ENCODE measurements around the gene IFT81. TPM values are rescaled to one million over a fixed set of nuclear protein-coding genes. Genes with fewer than 3 reads are reported as not detected.
"Not testable (repeated sequence)": the region's sequence is repeated elsewhere in the genome, so short reads cannot be mapped to it uniquely, and the experiment has no call there.

The IFT81 gene
- total RNA-seq, 1 donor: 2.2 TPM

- H3K4me3 ChIP-seq (ENCODE audit: low read length): no peak overlapping the region
- no peaks in the 10 kb centered on the region for H3K9me3 ChIP-seq (ENCODE audit: low read depth, low read length)
- H3K27me3 ChIP-seq (ENCODE audit: insufficient read depth, low read length): no peaks in the 10 kb centered on the region
- H3K4me1 ChIP-seq (ENCODE audit: insufficient read depth, low read length): peaks cover 26% of the 10 kb centered on the region
Measured at GRCh38 chr12:110251381-110251780, 127.2 kb downstream of the IFT81 start.

GRCh38 chr12:110252716-110253115, 128.6 kb downstream of the IFT81 start:
- H3K4me3 ChIP-seq (ENCODE audit: low read length): no peak overlapping the region
- no peaks in the 10 kb centered on the region for H3K9me3 ChIP-seq (ENCODE audit: low read depth, low read length)
- H3K27me3 ChIP-seq (ENCODE audit: insufficient read depth, low read length): no peaks in the 10 kb centered on the region
- H3K4me1 ChIP-seq (ENCODE audit: insufficient read depth, low read length): peaks cover 39% of the 10 kb centered on the region

GRCh38 chr12:110253176-110253575, 129.0 kb downstream of the IFT81 start:
- no peak overlapping the region for H3K4me3 ChIP-seq (ENCODE audit: low read length)
- no peaks in the 10 kb centered on the region for H3K27me3 ChIP-seq (ENCODE audit: insufficient read depth, low read length)
- no peaks in the 10 kb centered on the region for H3K9me3 ChIP-seq (ENCODE audit: low read depth, low read length)
- H3K4me1 ChIP-seq (ENCODE audit: insufficient read depth, low read length): peaks cover 41% of the 10 kb centered on the region

DNA sequence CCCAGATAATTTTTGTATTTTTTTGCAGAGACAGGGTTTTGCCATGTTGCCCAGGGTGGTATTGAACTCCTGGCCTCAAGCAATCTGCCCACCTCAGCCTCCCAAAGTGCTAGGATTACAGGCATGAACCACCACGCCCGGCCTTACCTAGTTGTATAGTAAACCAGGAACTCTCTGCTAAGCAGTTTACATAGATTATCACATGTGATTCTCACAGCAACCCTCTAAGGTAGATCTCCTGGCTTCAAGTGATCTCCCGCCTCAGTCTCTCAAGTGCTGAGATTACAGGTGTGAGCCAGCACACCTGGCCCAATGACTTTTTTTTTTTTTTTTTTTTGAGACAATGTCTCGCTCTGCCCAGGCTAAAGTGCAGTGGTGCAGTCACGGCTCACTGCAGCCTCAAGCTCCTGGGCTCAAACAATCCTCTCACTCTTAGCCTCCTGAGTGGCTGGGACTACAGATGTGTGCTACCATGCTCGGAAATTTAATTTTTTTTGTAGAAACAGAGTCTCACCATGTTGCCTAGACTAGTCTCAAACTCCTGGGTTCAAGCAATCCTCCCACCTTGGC, 130.9 kb downstream of the IFT81 start:
- peaks cover 34% of the 10 kb centered on the region for H3K4me1 ChIP-seq (ENCODE audit: insufficient read depth, low read length)
- H3K27me3 ChIP-seq (ENCODE audit: insufficient read depth, low read length): no peaks in the 10 kb centered on the region
- H3K4me3 ChIP-seq (ENCODE audit: low read length): no peak overlapping the region
- H3K9me3 ChIP-seq (ENCODE audit: low read depth, low read length): no peaks in the 10 kb centered on the region

DNA sequence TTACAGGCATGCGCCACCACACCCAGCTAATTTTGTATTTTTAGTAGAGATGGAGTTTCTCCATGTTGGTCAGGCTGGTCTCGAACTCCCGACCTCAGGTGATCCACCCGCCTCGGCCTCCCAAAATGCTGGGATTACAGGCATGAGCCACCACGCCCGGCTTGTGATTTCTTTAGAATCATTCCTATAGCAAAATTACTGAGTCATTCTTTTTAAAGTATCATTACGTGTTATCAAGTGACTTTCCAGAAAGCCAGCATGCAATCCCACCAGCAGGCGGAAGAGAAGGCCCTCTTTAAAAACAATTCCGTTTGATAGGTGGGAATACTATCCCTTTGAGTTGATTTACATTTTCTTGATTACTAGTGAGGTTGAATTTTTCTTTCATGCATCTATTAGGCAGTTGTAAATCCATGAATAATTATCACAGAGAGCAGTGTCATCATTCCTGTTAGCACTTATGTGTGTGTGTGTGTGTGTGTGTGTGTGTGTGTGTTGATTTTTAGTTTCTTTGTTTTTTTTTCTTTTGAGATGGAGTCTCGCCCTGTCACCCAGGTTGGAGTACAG, 131.8 kb downstream of the IFT81 start:
- not testable (repeated sequence) for H3K4me3 ChIP-seq (ENCODE audit: low read length); H3K27me3 ChIP-seq (ENCODE audit: insufficient read depth, low read length); H3K9me3 ChIP-seq (ENCODE audit: low read depth, low read length)
- H3K4me1 ChIP-seq (ENCODE audit: insufficient read depth, low read length): peaks cover 34% of the 10 kb centered on the region

GRCh38 chr12:110256780-110257431, 132.7 kb downstream of the IFT81 start:
- no peaks in the 10 kb centered on the region for H3K27me3 ChIP-seq (ENCODE audit: insufficient read depth, low read length)
- no peak overlapping the region for H3K4me3 ChIP-seq (ENCODE audit: low read length)
- peaks cover 34% of the 10 kb centered on the region for H3K4me1 ChIP-seq (ENCODE audit: insufficient read depth, low read length)
- H3K9me3 ChIP-seq (ENCODE audit: low read depth, low read length): no peaks in the 10 kb centered on the region

- H3K9me3 ChIP-seq (ENCODE audit: low read depth, low read length): no peaks in the 10 kb centered on the region
- peaks cover 38% of the 10 kb centered on the region for H3K4me1 ChIP-seq (ENCODE audit: insufficient read depth, low read length)
- no peaks in the 10 kb centered on the region for H3K27me3 ChIP-seq (ENCODE audit: insufficient read depth, low read length)
- H3K4me3 ChIP-seq (ENCODE audit: low read length): no peak overlapping the region
Measured at GRCh38 chr12:110258466-110258865, 134.3 kb downstream of the IFT81 start.

GRCh38 chr12:110262442-110263388, 138.6 kb downstream of the IFT81 start:
- H3K27me3 ChIP-seq (ENCODE audit: insufficient read depth, low read length): no peaks in the 10 kb centered on the region
- no peaks in the 10 kb centered on the region for H3K9me3 ChIP-seq (ENCODE audit: low read depth, low read length)
- no peak overlapping the region for H3K4me3 ChIP-seq (ENCODE audit: low read length)
- H3K4me1 ChIP-seq (ENCODE audit: insufficient read depth, low read length): peaks cover 23% of the 10 kb centered on the region

DNA sequence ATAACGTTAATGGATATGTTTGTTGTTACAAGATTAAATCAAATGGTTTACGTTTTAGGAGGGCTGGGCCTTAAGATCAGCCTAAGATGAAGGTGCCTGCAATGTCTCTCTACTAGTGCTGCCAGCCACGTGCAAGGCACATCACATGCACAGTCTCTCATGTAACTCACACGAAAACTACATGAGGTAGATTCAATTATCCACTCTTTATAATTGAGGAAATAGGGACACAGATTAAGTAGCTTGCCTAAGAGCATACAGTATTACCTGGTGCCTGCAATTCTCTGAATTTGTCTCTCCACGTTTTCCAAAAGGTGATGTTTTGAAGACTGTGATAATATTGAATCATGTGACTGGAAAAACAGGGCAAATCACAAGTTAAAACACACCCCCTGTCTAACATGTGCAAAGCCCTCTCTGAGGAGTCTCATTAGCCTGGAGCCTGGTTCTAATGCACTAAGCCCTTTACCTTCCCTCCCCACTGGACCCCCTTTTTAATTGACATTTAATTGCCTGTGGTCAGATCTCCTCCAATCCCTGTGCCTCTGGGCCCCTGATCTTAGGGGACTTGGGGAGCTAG, 142.3 kb downstream of the IFT81 start:
- Histone ChIP-seq H3K4me3 (ENCODE audit: low read length) (no peak overlapping the region), H3K27me3 (ENCODE audit: insufficient read depth, low read length) (no peaks in the 10 kb centered on the region), H3K4me1 (ENCODE audit: insufficient read depth, low read length) (peaks cover 20% of the 10 kb centered on the region), H3K9me3 (ENCODE audit: low read depth, low read length) (no peaks in the 10 kb centered on the region)

- H3K4me3 ChIP-seq (ENCODE audit: low read length): no peak overlapping the region
- no peaks in the 10 kb centered on the region for H3K27me3 ChIP-seq (ENCODE audit: insufficient read depth, low read length)
- no peaks in the 10 kb centered on the region for H3K9me3 ChIP-seq (ENCODE audit: low read depth, low read length)
- H3K4me1 ChIP-seq (ENCODE audit: insufficient read depth, low read length): peaks cover 20% of the 10 kb centered on the region
Measured at GRCh38 chr12:110266980-110267620, 142.9 kb downstream of the IFT81 start.

Other genes with a start within 250 kb of the IFT81 start
- gene GLTP, start 243.8 kb upstream of the IFT81 start, total RNA-seq: 63.0 TPM
- gene TCHP, start 224.1 kb upstream of the IFT81 start, total RNA-seq: 7.9 TPM
- gene GIT2, start 128.0 kb upstream of the IFT81 start, total RNA-seq: 86.7 TPM
- 134 TPM for gene ANKRD13A, start 124.9 kb upstream of the IFT81 start, total RNA-seq
- gene C12orf76, start 75.8 kb upstream of the IFT81 start, total RNA-seq: 16.2 TPM
- 71.7 TPM for gene ATP2A2, start 156.9 kb downstream of the IFT81 start, total RNA-seq